Muscle of back (tissue), 13 donors: ENCODE data around the gene ESRRG. TPM values are rescaled to one million over a fixed set of nuclear protein-coding genes. Genes with fewer than 3 reads are reported as not detected.
A peak's percentile ranks its signal among the peaks of the same experiment; 100 is the strongest.

Experiments
- DNase-seq, 3 donors: peaks; one replicate each; pipeline versions ENCODE4 v3.0.0 to v3.0.0-alpha.2; 2013
- long read RNA-seq, 9 donors: transcript quantifications; one replicate each; lab custom pipeline, GENCODE V29; 2026
- polyA plus RNA-seq, 10 donors: library from polyadenylated mRNA; unstranded; fragments of 120-200 nt; gene quantifications; one replicate each; pipeline ENCODE4 v1.2.1, GENCODE V29; 2013; ENCODE audit not compliant: insufficient read length in 10 of 10

The ESRRG gene
- 10 to 100 TPM; 14.0 to 26.0 (median 20.5) TPM for polyA plus RNA-seq
- long read RNA-seq, donor 1, full-length matches to known transcripts, result 2 of 2 reads
- long read RNA-seq, donor 1, partial matches to known transcripts, result 0 of 2 reads
- long read RNA-seq, donor 1, other reads (novel, unspliced or antisense), result 0 of 2 reads
- long read RNA-seq, donor 2, full-length matches to known transcripts, result 1 of 1 reads
- long read RNA-seq, donor 2, partial matches to known transcripts, result 0 of 1 reads
- long read RNA-seq, donor 2, other reads (novel, unspliced or antisense), result 0 of 1 reads
- long read RNA-seq, donor 3, result 0 reads
- long read RNA-seq, donor 4, result 0 reads
- long read RNA-seq, donor 5, full-length matches to known transcripts, result 2 of 2 reads
- long read RNA-seq, donor 5, partial matches to known transcripts, result 0 of 2 reads
- long read RNA-seq, donor 5, other reads (novel, unspliced or antisense), result 0 of 2 reads
- long read RNA-seq, donor 6, full-length matches to known transcripts, result 2 of 2 reads
- long read RNA-seq, donor 6, partial matches to known transcripts, result 0 of 2 reads
- long read RNA-seq, donor 6, other reads (novel, unspliced or antisense), result 0 of 2 reads
- long read RNA-seq, donor 7, result 0 reads
- long read RNA-seq, donor 8, result 0 reads
- long read RNA-seq, donor 9, result 0 reads

DNA sequence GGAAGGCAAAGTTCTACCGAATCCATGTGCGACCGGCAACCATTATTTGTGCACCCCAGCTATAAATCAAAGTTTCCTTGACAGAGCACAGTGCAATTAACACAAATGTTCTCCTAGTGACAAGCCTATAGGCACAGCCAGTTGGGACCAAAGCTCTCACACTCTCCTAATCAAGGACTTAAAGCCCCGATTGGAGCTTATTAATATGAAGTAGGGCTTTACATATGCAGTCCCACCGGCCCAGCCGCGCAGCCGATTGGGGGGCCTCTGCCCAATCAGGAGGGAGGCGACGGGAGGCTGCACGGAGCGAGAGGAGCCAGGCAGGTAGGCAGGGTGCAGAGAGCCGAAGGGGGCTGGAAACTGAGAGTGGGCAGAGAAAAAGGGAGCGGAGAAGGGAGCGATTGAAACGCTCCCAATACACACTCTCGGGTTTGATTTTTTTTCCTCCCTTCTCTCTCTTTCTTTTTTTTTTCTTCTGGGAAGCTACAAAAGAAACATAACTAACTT, at the start of gene ESRRG:
Gene ESRRG, minus strand, starts transcription at position 156 of the 507 bp plus-strand sequence. Its CDS starts 130 bp downstream, at position 26.
- DNase-seq, result peak; percentile 31 to 79 (median 53)

DNA sequence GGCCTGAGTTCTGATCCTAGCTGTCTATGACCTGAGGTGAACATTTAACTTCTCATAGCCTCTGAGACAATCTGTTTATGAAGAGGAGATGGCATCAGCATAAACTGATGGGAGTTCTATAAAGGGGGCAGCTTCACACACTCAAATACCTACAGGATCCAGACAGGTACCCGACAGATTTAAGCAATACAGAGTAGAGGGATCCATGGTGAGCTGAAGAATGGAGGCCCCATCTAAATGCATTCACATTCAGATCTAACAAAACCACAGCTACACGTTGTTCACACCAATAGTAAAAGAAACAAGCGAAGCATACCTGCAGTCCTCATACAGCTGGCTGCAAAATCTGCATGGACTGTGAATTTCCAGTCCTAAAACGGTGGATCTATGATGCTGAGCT, 48.7 kb upstream of the ESRRG start:
- no peak for DNase-seq

DNA sequence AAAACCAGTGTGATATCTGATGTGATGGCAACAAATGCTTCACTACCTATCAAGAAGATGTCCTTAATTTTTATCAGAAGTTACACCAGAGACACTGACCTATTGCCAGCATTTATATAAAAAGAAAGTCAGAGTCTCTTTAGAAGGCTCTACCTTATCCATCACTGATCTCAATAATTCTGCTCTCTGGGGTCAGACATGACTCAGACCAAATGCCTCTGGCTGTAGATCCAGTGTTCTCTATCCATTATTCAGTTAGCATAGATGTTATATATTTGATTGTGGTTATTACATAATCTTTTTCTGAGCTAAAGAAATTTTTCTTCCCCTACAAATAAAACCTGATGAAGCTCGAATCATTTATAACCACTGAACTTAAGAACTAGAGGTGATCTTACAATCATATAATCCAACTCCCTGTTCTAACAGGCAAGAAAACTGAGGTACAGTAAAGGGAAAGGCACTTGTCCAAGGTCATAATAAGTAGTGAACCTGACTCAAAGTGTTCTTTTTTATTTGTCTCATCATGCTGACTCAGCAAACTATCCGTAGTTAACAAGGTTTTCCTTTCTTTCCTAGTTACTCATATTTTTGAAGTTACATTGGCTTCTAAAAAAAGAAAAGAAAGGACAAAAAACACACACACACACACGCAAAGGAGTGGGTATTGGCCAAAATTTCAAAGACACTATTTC, 43.6 kb upstream of the ESRRG start:
- no peak for DNase-seq

DNA sequence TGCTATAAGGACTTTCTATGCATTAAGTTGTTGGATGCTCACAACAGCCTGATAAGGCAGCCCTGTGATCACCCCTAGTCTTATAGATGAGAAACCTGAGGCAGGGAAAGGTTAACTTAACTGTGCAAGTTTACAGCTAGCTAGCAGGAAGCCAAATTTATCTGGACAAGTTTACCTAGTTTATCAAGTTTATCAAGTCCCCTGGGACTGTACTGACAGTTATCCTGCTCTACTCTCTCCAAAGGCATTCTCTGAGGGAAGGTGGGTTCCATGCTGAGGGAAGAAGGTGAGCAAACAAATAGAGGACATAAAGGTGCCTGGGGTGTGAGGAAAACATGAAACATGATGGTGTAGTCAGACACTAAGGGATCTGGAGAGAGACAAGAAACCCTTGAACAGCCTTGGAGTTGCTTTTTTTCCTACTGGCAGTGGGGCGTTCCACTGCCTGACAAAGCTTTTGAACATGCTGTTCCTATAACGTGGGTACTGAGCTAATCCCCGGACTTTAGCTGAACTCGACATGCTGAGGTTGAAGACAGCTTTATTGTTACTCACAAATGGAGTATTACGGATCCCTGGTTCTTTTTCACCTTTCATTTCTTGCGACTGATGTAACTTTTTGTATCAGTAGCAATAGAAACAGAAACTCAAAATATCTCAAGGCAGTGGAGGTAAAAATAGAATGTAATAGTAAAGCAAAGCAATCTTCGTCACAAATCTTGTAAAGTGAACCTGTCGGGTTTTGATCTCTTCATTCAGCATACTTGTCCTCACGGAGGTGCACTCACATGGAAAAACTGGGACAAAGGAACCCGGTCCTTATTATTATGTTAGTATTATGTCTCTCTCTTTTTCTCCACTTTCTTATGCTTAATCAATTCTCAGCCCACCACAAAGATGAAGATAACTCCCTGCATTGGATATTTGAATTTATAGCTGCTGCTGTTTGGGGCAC, 42.4 kb upstream of the ESRRG start:
- DNase-seq, result no peak

DNA sequence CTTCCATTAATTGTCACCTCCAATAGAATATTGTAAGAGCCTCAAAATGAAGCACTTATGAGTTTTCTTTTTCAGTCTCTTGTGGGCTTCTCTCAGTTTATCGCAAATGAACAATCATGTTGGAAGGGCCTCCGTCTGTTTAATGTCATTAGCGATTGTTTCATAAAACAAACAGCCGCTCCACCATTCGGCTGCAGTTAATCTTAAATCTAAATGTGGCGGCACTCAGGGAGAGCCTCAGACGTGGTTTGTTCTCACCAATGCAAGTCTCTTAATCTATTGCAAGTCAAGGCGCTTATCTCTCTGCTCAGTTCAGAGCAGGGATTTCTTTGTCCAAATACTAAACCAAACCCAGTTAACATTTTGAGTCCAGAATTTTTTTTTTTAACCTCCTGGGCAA, 34.9 kb upstream of the ESRRG start:
- no peak for DNase-seq

DNA sequence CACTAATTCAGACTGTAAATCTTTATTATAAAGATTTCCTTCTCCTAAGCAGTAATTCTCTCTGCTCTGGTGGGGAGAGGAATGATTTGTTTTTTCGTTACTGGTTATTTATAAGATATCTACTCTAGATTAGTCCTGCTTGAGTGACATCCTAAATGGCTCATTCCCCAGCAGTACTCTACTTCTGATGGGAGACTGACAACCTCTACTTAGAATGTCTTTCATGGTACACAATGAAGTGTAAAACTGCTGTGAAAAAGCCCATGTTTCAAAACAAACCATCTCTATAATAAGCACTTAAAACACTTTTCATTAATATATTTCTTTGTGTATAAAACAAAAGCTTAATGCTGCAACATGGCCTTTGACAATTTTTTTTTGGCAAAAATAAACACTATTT, 33.9 kb upstream of the ESRRG start:
- DNase-seq, result no peak

DNA sequence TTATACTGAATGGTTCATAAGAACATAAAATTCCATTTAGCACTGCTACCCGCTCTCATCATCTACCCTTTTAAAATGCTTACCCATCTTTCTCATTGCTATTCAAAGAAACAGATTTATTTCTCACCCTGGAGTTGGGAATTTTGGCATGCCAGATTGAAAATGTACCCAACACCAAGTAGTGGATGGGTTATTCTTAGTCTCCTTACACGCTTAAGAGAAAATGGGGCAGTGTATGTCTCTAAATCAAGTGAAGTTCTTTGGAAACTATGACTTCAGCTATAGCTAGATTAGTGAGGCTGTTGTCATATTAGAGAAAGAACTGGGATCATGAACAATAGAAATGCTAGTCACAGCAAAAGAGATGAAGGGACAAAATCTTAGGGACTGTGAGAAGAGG, 27.7 kb upstream of the ESRRG start:
- DNase-seq, result no peak

DNA sequence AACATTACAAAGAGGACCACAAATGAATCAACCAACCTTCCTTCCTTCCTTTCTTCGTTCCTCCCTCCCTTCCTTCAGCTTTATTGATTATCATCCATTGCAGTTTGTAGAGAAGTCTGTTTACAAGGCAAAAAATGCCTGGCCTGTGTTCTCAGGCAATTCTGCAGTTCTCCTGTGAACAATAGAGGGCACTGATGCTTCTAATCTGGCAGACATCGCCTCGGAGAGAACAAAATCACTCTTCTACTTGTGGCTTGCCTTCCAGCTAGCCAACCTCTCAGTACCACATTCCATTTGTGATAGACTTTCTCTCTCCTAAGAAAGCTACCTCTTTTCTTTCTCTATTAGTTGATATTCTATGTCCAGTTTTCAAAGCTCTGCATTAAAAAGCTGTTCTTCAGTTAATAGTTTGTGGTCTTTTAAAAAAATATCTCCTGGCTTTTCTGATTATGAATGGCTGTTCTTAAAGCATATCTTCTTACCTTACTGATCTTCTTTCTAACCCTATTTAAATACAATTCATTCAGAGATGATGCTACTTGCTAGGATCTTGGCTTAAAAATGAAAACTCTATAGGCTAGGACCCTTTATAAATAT, 26.9 kb upstream of the ESRRG start:
- DNase-seq, result peak; percentile 56 to 72 (median 63)

DNA sequence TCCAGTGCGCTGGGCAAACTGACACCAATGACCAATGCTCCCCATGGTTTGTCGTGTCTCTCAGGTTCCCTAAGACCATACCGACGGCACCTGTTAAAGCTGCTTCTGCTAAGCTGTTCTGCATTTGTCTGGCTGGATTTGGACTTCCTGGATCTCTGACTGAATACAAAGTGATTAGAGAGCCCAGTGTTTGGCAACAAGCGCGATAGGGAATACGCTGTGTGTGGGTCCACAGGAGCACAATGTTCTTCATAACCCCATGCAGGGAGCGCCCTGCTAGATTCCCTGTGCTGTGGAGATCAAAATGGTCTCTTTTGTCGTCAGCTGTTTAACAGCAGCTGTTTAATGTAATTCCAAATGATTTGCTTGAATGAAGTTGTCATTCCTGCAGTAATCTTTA, 26.0 kb upstream of the ESRRG start:
- peak; percentile 22 to 37 (median 34) for DNase-seq

DNA sequence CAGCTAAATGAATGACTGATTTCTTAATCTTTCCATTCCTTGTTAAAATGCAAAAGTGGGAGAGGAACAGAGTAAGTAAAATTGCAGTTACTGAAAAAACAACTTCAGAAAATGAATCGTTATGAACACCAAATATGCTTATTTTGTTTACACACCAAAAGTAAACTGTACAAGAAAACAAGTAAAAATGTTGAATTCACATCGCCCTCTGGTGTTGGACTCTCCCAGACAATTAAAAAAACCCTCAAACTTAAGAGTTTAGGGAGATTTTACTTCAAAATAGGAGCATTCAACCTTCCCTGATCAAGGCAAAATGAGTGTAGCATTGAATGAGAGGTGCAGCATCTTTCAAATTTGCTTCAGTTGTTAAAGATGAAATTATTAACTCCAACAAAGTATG, 19.4 kb upstream of the ESRRG start:
- DNase-seq, result no peak

DNA sequence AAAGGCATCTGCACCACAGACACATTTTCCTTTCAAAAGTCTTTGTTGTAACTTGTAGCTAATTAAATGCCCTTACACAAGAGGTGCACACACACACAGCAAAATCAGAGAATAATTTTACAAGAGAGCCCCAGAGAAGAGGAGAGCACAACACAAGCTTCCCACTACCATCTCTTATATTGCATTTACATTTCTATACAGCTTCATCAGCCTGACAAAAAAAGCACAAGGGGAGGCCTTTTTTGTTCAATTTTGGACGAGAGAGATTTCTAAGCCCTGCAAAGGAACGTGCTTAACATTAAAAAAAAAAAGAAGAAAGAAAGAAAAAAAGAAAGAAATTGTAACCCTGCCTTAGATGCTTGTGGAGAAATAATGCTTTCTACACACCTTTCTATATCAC, 17.1 kb upstream of the ESRRG start:
- no peak for DNase-seq

DNA sequence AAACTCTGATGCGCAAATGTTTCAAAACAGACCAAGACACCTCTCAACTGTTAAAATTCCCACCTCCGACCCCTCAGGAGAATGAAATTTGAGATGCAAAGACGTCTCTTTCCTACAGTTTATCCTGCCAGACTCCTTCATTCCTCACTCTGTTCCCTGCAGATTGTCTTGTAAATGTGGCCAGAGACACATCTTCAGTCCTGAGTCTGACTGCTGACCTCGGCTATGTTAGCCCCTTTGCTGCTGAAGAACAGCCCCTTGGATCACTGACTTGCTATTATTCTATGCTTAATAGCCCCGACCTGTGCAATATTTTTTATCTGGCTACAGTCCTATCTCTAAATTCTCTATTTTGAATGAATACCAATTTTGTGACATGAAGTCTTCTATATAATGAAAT, 16.6 kb upstream of the ESRRG start:
- no peak for DNase-seq

DNA sequence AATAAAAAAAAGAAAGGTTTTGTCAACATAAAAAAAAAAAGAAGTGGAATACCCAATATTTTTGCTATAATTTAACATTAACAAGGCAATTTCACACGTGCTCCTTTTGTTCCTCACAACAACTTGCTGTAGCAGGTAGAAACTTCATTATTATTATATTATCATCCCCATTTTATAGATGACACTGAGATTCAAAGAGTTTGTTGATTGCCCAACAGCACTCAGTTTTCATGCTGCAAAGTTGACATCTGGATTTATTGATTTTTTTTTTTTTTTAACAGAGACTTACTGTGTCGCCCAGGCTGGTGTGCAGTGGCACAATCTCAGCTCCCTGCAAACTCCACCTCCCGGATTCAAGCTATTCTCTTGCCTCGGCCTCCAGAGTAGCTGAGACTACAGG, 8.9 kb upstream of the ESRRG start:
- no peak for DNase-seq

DNA sequence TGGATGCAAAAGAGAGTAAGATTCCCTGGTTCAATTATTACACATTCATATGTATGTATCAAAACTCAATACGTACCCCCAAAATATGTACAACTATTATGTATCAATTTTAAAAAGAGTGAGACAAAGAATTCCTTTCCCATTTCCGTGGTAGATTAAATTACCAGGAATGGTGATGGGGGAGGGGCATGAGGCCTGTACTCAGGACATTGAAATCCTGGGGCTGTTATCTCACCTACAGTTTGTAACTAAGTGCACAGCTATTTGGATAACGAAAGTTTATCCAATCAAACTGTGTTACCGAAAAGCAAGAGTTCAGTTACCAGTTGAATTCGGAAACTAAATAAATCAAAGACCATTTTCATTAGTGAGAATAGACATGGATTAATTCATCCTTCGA, 8.3 kb upstream of the ESRRG start:
- no peak for DNase-seq

DNA sequence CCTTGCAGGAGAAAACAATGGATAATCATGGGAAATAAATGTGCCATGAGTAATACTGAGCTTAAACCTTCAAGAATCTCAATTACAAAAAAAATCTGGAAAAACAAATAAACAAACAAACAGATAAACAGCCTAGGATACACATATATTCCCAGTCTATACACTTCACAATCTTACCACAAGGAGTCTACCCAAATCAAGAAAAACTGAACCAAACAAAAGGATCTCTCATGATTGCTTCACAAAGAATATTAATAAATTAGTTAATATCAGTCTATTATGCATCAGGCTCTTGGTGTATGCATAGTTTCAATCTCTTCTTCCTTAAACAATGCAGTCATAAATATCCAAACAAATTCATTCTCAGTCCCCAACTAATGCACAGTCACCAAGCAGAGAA, 3.2 kb upstream of the ESRRG start:
- DNase-seq, result no peak

DNA sequence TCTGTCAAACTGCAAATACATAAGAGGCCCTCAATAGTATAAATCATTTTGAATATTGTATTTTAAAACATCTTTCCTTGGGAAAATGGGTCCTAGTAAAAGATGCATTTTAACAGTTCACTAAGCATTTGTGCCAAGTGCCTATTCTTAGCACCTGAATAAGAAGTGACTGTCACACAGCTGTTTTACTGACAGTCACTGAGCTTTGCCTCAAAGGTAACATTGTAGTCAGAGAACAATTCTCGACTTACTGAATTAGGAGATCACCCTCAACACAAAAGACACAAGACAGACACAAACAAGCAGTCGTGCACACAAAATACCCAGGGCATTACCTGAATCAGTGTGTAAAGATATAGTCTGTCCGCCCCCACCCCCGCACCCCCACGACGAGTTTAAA, 408 bp downstream of the ESRRG start:
- DNase-seq, result no peak

DNA sequence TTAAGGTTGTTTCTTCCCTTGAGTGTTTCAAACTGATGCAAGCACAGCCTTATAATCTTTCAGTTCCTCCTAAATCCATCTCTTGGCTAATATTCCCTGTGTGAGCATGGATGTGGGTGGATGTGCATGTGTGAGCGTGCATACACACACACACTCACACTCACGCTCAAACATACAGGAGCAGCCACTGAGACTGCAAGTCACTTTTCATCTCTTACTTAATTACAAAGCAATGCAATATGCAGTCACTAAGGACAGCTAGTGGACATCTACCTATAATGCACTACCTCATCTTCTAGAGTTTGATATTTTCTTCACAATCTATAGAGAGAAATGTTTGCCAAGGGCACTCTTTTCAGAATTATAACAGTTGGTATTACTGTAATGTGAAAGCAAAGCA, 1.4 kb downstream of the ESRRG start:
- DNase-seq, result no peak

DNA sequence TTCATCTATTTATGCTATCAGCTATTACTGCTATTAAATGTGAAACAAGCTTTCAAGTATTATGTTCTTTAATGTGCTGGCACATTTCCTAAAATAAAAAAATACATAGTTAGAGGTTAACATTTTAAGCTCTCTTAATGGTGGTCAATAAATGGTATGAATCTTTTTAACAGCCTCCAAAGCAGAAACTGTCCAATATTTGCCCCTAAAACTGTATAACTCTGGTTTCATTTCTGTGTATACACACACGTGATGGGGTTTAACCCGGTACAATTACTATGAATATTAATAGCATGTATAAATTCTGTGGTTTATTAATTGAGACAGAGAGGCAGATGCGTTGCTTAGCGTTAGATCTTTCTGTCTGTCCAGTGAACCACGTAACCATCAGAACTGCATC, 2.2 kb downstream of the ESRRG start:
- DNase-seq, result no peak

DNA sequence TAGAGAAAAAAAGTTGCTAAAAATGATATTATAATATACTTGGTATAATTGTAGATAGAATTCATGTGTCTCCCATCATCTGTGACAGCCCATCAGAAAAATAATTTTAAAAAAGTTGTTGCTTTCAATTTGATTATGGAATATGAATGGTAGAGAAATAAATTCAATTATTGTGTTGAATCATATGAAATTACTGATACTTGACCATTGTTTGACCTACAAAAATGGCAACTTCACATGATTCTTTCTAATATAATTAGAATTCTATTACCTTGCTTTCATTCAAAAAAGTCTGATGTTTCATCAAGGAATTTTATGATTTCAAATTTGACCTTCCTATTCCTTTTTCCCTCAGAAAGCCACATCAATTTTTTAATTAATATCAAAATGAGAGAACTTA, 11.5 kb downstream of the ESRRG start:
- no peak for DNase-seq

DNA sequence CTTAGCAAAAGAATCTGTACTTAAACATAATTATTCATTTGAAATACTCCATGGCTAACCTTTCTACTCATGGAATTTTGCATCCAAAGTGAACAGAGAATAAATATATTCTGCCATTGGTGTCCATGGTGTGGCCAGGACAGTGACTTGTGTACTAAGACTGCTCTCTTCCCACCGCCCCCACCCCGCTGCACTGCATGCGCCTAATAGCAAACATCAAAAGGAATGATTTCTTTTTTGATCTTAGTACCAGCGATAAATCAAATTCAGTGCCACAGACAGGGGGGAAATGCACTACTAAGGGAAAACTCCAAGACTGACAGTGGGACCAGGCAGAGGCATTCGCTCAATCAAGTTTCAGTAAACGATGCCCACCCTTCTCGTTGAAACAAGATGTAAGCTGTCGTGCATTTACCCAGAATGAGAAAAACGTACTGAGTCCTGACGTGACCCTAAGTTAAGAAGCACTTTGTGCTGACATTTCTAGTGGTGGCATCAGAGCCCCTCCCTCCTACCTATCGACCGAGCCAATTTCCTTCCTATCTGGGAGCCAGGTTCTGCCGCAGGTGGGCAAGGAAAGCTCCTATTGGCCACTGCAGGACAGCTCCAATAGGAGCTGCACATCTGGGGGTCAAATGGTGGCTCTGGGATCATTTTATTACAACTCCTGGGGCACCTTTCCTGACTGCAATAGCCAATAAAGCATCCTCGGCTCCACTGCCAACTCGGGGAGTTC, 12.5 kb downstream of the ESRRG start:
- DNase-seq, result no peak
